Ammon's horn (tissue), 1 donor: ENCODE data around the gene DOP1B.
"Not testable (repeated sequence)": the region's sequence is repeated elsewhere in the genome, so short reads cannot be mapped to it uniquely, and the experiment has no call there.

Experiments
- DNase-seq: peaks from one replicate; pipeline ENCODE4 v3.0.0-alpha.2; 2016; ENCODE audit warnings: low spot score

The DOP1B gene, protein sequence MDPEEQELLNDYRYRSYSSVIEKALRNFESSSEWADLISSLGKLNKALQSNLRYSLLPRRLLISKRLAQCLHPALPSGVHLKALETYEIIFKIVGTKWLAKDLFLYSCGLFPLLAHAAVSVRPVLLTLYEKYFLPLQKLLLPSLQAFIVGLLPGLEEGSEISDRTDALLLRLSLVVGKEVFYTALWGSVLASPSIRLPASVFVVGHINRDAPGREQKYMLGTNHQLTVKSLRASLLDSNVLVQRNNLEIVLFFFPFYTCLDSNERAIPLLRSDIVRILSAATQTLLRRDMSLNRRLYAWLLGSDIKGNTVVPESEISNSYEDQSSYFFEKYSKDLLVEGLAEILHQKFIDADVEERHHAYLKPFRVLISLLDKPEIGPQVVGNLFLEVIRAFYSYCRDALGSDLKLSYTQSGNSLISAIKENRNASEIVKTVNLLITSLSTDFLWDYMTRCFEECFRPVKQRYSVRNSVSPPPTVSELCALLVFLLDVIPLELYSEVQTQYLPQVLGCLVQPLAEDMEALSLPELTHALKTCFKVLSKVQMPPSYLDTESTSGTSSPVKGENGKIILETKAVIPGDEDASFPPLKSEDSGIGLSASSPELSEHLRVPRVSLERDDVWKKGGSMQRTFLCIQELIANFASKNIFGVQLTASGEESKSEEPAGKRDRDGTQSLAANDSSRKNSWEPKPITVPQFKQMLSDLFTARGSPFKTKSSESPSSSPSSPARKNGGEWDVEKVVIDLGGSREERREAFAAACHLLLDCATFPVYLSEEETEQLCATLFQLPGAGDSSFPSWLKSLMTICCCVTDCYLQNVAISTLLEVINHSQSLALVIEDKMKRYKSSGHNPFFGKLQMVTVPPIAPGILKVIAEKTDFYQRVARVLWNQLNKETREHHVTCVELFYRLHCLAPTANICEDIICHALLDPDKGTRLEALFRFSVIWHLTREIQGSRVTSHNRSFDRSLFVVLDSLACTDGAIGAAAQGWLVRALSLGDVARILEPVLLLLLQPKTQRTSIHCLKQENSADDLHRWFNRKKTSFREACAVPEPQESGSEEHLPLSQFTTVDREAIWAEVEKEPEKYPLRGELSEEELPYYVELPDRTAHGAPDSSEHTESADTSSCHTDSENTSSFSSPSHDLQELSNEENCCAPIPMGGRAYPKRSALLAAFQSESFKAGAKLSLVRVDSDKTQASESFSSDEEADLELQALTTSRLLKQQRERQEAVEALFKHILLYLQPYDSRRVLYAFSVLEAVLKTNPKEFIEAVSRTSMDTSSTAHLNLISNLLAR (N-terminal part only)

DNA sequence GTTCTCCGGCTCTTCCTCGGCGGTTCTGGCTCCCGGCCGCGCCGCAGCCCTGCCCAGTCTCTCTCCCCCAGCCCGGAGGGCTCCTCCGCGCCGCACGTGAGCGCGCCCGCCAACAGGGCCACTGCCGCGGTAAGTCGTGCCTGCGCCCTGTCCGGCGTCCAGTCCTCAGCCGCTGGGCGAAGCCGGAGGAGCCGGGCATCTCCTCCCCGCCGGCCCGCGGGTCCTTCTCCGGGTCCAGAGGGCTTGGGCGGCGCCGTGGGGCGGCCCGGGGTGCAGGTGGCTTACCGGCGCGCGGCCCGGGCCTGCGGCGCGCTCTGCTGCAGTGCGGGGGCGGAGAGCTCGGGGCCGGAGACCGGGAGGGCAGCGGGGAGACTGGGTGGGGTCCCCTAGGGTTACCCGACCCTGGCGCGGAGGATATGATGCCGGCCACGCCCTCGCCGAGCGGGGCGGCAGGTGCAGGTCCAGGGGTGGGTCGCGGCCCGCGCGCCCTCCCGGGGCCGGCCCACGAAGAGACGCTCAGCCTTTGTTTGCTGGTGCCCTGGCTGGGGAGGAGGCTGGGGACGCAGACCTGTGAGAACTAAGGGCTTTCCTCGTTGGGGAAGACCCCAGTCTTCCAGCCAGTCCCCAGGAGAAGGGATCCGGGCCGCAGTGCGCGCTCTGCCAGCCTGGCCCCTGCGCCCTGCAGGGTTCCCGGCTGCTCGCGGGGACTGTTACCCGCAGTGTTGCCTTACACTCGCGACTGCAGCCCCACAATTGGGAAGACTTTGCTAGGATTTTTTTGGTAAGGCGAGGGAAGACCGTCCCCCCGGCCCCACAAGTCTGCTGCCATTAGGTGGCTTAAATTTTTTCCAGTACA is at the start of gene DOP1B:
TSS of gene DOP1B (plus strand) at position 10 of the 856 bp plus-strand sequence. CDS start 7,910 bp downstream, outside the sequence.
- DNase-seq = no peak

DNA sequence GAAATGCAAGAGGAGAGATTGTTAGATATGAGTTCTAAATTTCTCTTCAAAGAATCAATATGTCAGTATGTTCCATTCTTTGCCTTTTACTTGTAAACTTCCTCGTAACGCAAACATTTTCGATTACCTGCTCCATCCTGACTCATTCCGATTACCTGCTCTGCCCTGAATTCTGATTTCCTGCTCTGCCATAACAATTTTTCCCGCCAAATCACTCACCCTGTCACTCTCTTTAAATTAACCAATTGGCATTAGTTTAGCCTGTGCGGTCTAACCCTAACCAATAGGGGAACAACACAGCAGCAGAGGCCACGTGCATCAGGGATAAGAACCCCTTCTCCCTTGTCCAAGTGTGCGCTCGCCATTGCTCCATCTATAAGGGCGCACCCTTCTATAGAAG is 46.8 kb upstream of the DOP1B start:
- no peak for DNase-seq

DNA sequence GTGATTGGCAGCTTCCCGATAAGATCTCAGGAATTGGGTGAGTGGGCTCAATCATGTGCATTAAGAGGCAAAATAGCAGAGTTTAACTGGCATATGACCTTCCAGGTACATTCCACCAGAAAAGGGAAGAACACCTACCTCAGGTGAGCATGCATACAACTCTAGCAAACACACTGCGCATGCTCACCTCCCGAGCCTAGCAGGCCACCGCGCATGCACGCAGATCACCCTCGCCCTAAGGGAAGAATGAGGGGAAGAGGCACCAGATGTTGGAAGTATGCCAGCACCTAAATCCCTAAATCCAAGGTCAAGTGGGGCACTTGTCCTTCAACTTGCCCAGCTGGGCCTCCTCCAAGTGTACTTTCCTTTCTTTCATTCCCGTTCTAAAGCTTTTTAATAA is 45.4 kb upstream of the DOP1B start:
- no peak for DNase-seq

DNA sequence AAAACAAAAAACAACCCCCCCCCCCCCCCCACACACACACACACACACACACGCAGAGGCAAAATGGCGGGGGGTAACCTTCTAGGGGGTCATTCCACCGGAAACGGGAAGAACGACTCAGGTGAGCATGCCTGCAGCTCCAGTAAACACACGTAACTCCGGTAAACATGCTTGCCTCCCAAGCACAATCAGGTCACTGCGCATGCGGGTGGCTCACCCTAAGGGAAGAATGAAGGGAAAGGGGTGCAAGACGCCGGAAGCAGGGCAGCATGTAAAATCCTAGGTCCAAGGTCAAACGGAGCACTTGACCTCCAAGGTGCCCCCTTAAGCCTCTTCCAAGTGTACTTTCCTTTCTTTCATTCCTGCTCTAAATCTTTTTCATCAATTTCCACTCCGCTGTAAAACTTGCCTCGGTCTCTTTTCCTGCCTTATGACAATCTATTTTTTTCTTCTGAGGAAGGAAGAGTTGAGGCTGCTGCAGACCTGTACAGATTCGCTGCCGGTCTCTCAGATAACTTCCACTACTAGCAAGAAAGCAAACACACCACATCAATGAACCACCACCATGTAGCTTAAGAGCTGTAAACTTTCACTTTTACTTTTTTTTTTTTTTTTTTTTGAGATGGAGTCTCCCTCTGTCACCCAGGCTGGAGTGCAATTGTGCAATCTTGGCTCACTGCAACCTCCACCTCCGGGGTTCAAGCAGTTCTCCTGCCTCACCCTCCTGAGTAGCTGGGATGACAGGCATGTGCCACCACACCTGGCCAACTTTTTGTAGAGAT is 42.8 kb upstream of the DOP1B start:
- DNase-seq = no peak

DNA sequence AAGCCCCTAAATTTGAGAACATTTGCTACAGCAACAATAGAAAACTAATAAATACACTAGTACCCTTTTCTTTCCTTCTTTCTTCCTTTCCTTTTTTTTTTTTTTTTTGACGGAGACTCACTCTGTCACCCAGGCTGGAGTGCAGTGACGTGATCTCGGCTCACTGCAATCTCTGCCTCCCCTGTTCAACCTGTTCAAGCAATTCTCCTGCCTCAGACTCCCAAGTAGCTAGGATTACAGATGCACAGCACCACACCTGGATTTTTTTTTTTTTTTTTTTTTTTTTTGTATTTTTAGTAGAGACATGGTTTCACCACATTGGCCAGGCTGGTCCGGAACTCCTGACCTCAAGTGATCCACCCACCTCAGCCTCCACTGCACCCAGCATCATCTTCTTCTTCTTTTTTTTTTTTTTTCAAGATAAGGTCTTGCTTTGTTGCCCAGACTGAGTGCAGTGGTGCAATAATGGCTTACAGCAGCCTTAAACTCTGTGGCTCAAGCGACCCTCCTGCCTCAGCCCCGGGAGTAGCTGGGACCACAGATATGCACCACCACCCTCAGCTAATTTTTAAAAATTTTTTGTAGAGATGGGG is 41.4 kb upstream of the DOP1B start:
- DNase-seq = no peak

DNA sequence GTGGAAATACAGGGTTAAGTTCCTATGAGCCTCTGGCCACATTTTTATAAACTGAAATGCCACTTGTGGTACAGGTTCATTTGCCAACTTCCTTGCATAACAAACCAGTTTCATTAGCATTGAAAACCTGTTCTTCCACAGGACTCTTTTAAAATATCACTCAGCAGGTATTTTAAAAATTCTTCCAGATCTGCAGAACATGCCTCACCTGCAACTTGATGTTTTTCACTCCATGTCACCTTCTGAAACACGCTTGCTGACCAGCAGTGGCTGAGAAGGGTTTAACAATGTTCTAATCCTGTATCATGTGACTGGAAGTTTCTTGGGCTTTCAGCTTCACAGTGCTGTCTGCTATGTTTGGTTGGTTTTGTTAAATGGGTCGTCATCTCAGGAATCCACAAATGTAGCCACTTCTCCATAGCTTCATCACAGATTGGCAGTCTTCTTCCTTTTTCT is 39.3 kb upstream of the DOP1B start:
- no peak for DNase-seq

DNA sequence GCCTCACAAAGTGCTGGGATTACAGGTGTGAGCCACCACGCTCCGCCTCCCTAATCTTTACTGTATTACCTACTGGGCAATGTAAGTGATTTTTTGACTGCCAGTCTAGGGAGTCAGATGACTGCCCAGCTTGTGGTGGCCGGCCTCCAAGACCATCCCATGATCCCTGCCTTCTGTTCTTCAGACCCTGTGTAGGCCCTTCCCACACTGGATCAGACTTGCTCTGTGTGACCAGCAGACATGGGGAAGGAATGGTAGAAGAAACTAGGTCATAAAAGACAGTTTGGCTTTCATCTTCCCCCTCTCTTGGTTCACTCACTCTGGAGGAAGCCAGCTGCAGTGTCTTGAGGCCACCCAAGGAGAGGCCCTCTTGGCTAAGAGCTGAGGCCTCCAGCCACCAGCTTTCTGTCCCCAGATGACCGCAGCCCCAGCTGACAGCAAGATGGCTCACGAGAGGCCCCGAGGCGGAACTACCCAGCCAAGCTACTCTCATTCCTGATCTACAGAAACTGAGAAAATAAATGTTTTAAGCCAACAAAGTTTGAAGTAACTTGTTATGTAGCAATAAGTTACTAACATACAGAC is 36.2 kb upstream of the DOP1B start:
- no peak for DNase-seq

DNA sequence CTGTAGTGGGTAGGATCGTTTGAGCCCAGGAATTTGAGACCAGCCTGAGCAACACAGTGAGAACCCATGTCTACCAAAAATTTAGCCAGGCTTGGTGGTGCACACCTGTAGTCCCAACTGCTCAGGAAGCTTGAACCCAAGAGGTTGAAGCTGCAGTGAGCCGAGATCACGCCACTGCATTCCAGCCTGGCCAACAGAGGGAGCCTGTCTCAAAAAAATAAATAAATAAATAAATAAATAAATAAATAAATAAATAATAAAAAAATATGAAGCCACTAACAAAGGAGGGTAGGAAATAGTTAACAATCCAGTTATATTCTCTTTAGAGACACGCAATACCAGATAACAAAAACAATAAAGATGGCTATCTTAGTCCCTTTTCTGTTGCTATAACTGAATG is 33.6 kb upstream of the DOP1B start:
- no peak for DNase-seq

DNA sequence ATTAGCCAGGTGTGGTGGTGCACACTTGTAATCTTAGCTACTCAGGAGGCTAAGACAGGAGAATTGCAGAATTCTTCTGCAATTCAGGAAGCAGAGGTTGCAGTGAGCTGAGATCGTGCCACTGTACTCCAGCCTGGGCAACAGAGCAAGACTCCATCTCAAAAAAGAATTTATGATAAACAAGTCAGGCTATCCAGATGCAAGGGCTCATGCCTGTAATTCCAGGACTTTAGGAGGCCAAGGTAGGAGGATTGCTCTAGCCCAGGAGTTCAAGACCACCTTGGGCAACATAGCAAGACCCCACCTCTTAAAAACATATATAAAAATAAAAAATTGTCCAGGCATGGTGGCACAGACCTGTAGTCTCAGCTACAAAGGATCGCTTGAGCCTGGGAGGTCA is 32.2 kb upstream of the DOP1B start:
- no peak for DNase-seq

DNA sequence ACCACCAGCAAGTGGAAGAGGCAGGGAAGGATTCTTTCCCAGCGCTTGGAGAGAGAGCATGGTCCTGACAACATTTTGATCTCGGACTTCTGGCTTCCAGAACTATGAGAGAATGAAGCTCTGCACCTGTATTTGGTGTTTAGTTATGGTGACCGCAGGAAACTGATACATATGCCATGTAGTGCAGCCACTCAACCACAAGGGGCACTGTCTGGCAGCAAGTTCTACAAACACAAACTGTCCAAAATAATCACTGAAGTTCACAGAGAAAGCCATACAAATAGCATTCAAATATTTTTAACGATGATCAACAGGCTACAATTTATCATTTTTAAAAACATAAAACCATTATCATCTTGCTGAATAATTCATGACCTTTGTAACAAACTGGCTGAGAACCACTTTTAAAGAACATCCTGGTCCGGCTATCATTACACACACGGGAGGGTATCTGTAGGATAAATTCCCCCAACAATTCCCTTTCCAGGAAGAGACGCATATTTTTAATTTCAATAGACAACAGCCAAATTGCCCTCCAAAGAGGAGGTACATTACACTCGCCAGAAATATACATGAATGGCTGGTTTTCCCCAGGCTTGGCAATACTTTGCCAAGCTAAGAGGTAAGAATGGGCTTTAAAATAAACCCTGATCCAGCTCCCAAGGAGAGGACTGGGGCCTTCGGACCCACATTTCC is 31.0 kb upstream of the DOP1B start:
- peak; percentile 78 for DNase-seq

DNA sequence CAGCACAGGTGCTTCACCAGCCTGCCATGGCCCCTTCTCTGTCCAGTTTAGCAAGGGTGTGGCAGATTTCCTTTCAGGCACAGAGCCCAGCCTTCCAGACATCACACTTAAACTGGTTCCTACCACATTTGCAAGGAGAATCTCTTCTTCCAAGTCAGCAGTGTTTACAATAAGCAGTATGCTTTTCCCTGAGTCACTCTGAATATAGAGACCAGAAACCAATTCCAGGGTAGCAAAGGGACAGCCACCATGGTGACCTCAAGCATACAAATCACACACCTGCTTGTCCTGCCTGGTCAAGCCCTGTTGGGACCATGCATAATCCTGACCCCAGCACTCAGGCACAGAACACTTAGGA is 30.4 kb upstream of the DOP1B start:
- no peak for DNase-seq

DNA sequence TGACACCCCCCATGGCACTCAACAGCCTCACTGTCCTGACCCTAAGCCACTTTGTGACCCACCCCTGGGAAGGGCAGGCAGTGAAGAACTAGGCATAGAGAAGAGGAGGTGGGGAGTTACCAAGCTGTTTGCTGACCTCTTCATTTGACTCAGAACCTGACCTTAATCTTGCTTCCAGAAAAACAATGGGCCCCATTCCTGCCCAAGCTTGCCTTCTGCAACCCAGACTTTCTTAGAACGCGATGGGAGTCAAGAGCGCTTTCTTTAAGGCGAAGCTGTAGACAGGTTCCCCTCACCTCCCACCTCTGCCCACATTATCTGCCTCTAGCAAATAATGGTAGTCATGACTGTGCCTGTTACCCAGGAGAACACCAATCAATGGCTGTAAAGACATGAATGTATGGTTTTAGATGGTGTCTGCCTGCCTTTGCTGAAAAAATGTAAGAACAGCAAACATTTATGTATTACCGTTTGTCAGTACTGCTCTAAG is 30.0 kb upstream of the DOP1B start:
- no peak for DNase-seq

DNA sequence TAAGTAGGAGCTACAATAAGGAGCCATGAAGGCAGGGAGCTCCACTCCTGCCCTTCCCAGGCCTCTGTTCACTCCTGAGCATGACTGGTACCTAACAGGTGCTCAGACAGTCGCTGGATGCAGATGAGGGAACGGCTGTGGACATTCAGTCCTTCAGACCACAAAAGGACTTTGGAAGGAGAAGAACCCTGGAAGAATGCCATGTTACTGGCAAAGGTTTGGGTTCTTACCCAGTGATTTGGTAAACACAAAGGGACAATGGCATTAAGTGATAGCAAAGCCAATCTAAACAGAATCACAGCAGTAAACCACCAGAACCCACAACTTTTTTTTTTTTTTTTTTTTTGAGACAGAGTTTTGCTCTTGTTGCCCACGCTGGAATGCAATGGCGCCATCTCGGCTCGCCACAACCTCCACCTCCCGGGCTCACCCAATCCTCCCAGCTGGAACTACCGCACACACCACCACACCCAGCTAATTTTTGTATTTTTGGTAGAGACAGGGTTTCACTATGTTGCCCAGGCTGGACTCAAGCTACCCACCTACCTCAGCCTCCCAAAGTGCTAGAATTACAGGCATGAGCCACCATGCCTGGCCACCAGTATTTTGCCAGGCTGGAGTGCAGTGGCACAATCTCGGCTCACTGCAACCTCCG is 29.2 kb upstream of the DOP1B start:
- DNase-seq = no peak

DNA sequence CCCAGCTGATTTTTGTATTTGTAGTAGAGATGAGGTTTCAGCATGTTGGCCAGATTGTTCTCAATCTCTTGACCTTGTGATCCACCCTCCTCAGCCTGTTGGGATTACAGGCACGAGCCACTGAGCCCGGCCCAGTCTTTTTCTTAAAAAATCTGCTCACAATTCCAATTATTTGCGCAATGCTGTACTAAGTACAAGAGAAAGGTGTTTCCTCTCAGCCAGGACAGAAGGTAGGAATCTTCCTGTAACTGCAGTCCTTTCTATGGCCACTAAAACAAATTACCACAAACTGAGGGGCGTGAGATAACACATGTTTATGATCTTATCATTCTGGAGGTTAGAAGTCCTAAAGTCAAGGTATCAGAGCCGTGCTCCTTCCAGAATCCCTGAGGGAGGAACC is 28.6 kb upstream of the DOP1B start:
- DNase-seq = no peak

DNA sequence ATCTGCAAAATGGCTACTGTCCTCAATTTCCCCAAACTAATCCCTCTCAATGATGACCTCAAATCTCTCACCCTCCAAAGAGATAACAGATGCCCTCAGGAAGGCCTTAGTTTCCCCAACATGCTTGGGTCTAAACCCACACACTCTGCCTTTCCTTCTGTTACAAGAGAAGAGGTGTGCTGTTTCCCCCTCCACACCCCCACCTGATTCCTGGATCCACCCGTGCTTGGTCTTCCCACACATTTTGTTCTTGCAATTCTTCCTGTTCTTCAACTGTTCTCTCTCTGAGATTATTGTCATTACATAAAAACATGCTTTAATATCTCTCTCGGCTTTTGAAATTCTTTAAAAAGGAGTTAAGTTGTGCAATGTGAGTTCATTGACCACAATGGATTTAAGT is 27.4 kb upstream of the DOP1B start:
- DNase-seq = no peak

DNA sequence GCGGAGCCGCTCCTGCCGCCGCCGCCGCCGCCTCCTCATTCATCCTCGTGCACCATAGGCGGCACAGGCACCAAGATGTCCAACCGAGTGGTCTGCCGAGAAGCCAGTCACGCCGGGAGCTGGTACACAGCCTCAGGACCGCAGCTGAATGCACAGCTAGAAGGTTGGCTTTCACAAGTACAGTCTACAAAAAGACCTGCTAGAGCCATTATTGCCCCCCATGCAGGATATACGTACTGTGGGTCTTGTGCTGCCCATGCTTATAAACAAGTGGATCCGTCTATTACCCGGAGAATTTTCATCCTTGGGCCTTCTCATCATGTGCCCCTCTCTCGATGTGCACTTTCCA is 26.2 kb upstream of the DOP1B start:
- DNase-seq = not testable (repeated sequence)

DNA sequence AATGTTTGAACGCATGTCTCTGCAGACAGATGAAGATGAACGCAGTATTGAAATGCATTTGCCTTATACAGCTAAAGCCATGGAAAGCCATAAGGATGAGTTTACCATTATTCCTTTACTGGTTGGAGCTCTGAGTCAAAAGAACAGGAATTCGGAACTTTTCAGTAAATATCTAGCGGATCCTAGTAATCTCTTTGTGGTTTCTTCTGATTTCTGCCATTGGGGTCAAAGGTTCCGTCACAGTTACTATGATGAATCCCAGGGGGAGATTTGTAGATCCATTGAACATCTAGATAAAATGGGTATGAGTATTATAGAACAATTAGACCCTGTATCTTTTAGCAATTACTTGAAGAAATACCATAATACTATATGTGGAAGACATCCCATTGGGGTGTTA is 25.8 kb upstream of the DOP1B start:
- DNase-seq = not testable (repeated sequence)

DNA sequence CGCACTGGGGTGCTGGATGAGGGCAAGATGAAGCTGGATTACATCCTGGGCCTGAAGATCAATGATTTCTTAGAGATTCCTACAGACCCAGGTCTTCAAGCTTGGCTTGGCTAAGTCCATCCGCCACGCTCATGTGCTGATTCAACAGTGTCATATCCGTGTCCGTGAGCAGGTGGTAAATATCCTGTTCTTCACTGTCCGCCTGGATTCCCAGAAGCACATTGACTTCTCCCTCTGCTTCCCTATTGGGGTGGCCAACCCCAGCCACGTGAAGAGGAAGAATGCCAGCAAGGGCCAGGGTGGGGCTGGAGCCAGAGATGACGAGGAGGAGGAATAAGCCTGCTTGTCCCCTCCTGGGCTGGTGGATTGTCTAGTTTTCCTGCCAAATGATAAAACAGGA is 23.9 kb upstream of the DOP1B start:
- DNase-seq = no peak
